GM21423 (cell line): ENCODE results near the gene CTPS1.
A peak's percentile ranks its signal among the peaks of the same experiment; 100 is the strongest.

Source experiments
- ATAC-seq: cut with Tn5 transposase; IDR thresholded peaks from one replicate; pipeline ENCODE4 v1.9.1; 2021; ENCODE audit warnings: mild to moderate bottlenecking, moderate library complexity; ENCODE audit not compliant: unreplicated experiment

CTPS1 gene

DNA sequence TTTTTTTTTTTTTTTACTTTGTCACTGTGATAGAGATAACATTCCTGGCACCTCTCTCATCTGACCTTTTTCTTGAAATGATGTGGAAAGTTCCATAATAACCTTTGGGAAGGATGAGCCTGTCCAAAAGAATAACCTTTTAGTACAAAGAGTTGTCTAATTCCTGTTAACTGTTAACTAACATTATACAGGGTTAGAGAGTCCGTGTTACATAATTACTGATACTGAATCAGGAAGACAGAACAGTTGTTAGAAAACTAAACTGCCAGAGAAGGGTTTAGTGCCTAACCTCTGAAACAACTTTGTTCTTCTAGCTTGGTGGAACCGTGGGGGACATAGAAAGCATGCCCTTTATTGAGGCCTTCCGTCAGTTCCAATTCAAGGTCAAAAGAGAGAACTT lies 8.8 kb downstream of the CTPS1 start:
- no peak for ATAC-seq

DNA sequence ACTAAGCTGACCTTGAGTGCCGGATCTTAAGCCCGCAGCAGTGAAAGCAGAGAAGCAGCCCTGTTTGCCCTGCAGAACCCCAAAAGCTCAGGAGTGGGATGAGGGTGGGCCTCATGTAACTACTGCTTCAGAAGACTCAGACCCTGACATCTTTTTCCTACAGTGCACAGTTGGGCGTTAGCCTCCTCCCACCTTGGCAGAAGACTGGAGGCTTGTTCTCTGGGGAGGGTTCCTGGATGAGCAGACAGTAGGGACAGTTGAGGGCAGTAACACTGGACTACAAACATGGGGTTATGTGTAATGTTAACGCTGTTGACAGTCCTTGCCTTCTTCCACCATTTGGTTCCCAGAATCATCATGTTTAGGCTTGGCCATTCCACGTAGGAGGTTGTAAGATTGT lies 9.6 kb downstream of the CTPS1 start:
- ATAC-seq: no peak

GRCh38 chr1:40997096-40997495 lies 17.6 kb downstream of the CTPS1 start:
- no peak for ATAC-seq

DNA sequence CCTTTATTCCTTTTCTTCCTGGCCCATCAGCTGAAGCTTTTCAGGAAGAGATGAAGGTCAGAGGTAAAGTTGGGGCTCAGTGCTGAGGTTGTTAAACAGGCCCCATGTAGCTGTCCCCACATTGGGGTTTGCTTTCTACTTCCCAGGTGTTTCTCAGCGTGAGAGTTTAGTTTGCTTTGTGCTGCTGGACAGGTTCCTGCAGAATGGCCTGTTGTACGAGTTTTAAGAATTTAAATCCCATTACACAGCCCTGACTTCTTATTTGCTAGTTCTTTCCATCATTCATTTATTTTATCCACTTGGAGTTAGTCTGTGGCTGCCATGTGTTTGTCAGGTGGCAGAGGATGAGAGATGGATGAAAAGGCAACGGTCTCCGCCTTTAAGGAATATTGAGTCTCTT lies 19.2 kb downstream of the CTPS1 start:
- ATAC-seq: no peak

DNA sequence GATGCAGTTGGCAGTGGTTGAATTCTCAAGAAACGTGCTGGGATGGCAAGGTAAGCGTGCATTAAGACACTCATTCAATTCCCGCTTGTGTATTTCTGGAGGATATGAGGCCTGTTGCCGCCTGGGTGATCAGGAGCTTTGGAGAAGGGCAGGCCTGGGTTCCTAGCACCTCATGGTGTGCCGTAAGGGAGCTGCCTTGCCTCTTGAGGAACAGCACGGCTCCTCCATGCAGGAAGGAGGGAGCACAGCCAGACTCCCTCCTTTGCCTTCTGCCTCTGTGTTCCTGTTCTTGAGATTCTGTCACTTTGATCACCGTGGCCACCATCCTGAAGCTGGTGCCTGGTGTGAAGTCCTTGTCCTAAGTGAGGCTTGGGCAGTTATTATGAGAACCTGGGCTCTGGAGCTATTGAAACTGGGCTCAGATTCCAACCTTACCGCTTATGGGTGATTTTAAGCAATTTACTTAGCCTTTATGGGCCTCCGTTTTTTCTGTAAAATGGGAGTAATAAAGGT lies 23.7 kb downstream of the CTPS1 start:
- ATAC-seq: no peak

DNA sequence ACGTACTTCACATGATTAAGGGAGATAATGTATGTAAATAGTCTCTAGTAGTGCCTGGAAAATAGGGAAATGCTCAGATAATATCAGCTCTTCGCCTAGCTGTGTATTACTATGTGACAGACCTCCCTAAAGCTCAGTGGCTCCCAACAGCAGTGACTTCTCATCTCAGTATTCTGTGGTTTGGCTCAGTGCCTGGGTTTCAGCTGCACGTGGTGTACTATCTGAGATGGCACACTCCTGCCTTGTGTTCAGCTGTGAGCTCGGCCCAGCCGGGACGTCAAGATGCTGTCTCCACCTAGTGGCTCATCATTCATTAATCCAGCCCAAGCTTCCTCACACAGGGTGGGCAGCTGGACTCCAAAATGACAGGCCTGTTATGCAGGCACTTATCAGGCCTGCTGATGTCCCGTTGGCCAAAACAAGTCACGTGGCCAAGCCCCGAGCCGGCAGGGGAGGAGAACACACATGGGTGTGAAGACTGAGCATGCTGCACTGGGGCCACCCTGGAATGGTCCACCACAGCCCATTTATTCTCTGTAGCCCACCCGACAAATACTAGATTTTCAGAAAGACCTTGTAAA lies 24.2 kb downstream of the CTPS1 start:
- peak; percentile 95 for ATAC-seq

DNA sequence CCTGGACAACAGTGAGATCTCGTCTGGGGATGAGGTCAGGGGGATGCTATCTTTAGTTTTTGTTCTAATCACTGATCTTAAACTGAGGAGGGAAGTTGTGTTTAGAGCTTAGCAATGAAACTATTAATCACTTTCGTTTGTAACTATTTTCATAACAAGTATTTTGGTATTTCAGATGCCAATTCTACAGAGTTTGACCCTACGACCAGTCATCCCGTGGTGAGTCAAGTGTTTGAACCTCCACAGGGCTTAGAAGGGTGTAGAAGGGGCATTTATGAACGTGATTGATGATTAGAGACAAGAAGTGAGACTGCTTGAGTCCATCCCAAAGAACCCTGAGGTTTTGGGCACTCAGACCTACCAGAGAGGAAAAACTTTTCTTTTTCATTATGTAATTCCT lies 26.4 kb downstream of the CTPS1 start:
- no peak for ATAC-seq

GRCh38 chr1:41006942-41007865 lies 27.7 kb downstream of the CTPS1 start:
- no peak for ATAC-seq

DNA sequence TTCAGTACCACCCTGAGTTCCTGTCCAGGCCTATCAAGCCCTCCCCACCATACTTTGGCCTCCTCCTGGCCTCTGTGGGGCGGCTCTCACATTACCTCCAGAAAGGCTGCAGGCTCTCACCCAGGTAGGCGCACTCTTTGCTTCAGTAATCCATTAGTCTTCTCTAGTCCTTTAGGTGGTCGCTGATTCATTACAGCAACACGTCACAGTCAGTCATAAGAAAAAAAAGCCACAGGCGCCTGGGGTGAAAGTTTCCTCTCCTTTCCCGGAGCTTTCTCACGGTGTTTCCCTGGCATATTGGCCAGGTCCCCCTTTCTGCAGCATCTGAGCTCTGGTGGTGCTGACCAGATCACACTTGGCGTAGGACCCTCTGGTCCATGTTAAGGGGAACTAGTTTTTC lies 30.0 kb downstream of the CTPS1 start:
- no peak for ATAC-seq

- ATAC-seq: no peak
Observed at GRCh38 chr1:41010345-41010744, 30.8 kb downstream of the CTPS1 start.

DNA sequence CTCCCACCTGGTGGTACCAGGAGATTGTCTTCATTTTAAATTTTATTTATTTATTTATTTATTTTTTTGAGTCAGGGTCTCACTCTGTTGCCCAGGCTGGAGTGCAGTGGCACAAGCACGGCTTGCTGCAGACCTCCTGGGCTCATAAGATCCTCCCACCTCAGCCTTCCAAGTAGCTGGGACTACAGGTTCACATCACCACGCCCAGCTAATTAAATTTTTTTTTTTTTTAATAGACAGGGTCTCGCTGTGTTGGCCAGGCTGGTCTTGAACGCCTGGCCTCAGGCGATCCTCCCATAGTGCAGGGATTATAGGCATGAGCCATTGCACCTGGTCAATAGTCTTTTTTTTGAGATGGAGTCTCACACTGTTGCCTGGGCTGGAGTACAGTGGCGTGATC lies 33.5 kb downstream of the CTPS1 start:
- no peak for ATAC-seq

DNA sequence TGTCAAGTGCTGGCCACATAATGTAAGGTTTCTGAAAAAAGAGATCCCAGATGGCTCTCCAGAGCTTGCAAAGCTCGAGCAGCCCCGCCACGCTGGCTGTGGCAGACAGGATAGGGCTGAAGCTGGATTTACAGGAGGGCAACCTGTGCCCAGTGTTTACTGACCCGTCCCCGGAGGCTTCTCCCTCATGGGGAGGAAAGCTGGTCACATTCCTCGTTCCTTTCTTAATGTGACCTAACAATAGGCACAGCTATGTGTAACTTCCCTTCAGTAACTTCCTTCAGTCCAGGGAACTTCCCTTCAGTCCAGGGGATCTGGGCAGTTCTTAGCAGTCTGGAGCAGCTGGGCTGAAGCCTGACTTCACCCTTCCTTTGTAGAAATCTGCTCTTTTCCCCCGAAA lies 34.3 kb downstream of the CTPS1 start:
- ATAC-seq: no peak

DNA sequence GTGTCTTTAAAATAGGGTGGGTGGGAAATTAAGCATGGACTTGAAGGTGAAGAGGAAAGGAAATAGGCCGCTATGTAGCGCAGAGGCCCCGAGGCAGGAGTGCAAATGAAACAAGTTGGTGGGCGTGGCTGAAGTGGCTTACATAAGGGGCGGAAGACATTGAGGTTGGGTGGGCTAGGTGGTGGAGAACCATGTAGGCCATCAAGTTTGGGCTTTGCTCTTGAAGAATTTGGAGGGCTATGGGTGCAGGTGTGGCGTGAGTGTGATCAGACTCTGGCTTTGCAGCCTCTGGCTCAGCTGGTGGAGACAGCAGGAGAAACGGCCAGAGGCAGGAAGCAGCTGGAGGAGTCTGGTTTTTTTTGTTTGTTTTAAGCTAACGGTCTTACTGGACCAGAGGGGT lies 35.4 kb downstream of the CTPS1 start:
- no peak for ATAC-seq

DNA sequence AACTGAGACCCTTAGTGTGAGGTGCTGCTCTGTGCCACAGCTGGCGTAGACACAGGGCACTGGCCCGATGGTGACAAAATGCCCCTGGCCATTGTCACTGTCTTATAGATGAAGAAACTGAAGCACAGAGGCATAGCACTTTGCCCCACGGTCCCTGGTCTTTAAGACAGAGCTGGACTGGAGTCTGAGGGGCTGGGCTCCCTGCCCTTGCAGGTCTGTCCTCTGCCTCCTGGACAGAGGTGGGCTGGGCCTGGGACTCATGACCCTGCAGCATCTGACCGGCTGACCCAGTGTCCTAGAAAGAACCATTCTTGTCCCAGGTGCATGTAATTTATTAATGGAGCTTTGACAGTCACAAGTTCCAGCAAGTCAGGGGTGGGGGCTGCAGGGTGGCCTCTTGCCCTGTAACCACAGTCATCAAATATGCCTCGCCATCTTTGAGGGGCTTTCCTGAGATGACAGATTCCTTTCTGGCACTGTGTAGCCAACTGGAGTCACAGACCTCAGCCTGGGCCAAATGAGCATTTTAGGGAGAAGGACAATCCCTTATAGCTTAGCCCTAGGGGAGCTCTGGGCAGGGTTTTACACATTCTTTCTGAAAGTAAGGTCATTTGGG lies 35.9 kb downstream of the CTPS1 start:
- ATAC-seq: no peak

- no peak for ATAC-seq
Observed at GRCh38 chr1:41015897-41016470, 36.5 kb downstream of the CTPS1 start.

DNA sequence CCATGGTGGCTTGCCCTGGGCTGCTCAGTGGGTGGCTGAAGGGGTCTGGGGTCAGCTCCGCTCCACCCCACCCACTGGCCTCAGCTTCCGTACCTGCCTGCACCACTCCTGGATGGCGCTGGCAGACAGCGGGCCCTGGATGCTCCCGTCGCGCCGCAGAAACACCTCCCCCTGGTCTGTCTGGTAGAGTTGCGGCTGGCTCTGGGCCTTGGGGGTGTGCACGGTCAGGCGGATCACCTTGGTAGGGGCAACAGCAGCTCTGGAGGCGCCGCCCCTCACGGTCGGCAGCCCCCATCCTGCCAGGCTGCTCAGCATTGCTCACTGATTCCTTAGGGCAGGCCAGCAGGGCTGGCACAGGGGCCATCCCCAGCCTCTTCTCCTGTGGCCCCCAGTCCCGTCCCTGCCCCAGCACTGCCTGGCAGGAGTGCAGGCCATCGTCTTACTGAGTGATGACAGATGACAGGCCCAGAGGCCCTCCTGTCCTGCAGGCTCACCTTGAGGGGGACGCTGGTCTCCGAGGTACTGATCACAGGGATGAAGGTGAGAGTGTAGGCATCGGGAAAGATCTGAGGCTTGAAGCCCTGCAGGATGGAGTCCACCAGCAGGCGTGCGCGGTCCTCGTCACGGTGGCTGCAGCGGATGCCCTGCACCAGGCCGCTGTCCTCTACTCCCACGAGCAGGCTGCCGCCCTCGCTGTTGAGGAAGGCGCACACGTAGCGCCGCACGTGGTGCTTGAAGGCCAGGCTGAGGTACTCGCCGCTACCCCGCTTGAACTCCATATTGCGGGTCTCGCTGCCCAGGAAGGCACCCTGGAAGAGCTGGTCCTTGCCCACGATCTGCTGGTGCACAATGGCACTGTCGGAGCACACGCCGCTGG lies 37.9 kb downstream of the CTPS1 start:
- no peak for ATAC-seq

GRCh38 chr1:41018018-41018410 lies 38.5 kb downstream of the CTPS1 start:
- ATAC-seq: no peak

- no peak for ATAC-seq
Observed at GRCh38 chr1:41019353-41019745, 39.9 kb downstream of the CTPS1 start.

DNA sequence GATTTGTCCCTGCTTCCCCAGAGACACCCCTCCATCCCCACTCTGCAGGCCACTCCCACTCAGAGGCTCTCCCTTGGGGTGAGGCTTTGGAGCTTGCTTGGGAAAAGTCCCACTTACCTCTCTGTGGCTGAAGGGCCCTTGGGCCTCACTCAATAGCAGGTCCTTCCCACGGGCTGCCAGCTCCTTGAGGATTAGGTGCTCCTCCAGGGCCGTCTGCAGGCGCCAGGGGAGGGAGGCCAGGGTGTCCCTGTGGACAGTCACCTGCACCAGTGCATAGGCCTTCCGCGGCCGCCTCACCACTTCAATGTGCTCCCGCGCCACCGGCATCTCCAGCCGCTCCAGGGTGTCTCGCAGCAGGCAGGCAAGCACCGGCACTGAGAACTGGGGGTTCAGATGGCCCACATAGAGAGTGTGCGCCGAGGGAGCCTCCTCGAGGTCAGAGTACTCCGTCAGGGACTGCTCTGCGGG lies 40.6 kb downstream of the CTPS1 start:
- no peak for ATAC-seq

DNA sequence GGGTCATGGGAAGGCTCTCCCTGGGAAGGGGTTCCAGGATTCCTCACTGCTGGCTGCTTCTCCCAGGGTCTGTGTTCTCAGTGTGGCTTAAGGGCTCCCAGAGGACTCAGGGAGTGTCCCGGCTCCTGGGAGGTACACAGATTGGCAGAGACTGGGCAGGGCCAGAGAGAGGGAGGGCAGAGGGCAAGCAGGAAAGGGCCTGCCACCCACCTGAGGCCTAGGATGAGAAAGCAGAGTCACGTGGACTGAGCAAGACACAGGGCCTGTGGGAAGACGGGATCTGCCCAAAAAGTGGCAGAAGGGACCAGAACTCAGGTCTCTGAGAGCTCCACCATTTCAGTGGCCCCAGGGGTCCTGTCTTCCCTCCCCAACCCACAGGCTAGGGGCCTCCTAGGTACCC lies 41.2 kb downstream of the CTPS1 start:
- no peak for ATAC-seq
